Measurements from ENCODE around the gene UPF3A.
"Not testable (repeated sequence)": the region's sequence is repeated elsewhere in the genome, so short reads cannot be mapped to it uniquely, and the experiment has no call there.

UPF3A gene

GRCh38 chr13:114325729-114326128, 44.3 kb downstream of the UPF3A start:
- H3K4me1 ChIP-seq (ENCODE audit: control insufficient read depth, insufficient read depth, low read length) = peaks cover 2% of the 10 kb centered on the region
- H3K36me3 ChIP-seq (ENCODE audit: control insufficient read depth, insufficient read depth, low read length) = peaks cover 25% of the 10 kb centered on the region
- H3K9ac ChIP-seq (ENCODE audit: low read depth, low read length) = no peak overlapping the region
- no peaks in the 10 kb centered on the region for H3K27me3 ChIP-seq (ENCODE audit: control insufficient read depth, insufficient read depth, low read length)
- no peaks in the 10 kb centered on the region for H3K9me3 ChIP-seq (ENCODE audit: control insufficient read depth, insufficient read depth, low read length)
- no peak overlapping the region for H3K4me3 ChIP-seq (ENCODE audit: low read depth, low read length)

GRCh38 chr13:114328034-114328433, 46.6 kb downstream of the UPF3A start:
- no peaks in the 10 kb centered on the region for H3K27me3 ChIP-seq (ENCODE audit: control insufficient read depth, insufficient read depth, low read length)
- no peak overlapping the region for H3K4me3 ChIP-seq (ENCODE audit: low read depth, low read length)
- no peak overlapping the region for H3K9ac ChIP-seq (ENCODE audit: low read depth, low read length)
- peaks cover 17% of the 10 kb centered on the region for H3K36me3 ChIP-seq (ENCODE audit: control insufficient read depth, insufficient read depth, low read length)
- no peaks in the 10 kb centered on the region for H3K9me3 ChIP-seq (ENCODE audit: control insufficient read depth, insufficient read depth, low read length)
- H3K4me1 ChIP-seq (ENCODE audit: control insufficient read depth, insufficient read depth, low read length) = peaks cover 2% of the 10 kb centered on the region

GRCh38 chr13:114328595-114328994, 47.2 kb downstream of the UPF3A start:
- Histone ChIP-seq H3K4me1 (ENCODE audit: control insufficient read depth, insufficient read depth, low read length) (peaks cover 2% of the 10 kb centered on the region), H3K27me3 (ENCODE audit: control insufficient read depth, insufficient read depth, low read length) (no peaks in the 10 kb centered on the region), H3K9ac (ENCODE audit: low read depth, low read length) (no peak overlapping the region), H3K9me3 (ENCODE audit: control insufficient read depth, insufficient read depth, low read length) (no peaks in the 10 kb centered on the region), H3K36me3 (ENCODE audit: control insufficient read depth, insufficient read depth, low read length) (peaks cover 14% of the 10 kb centered on the region), H3K4me3 (ENCODE audit: low read depth, low read length) (no peak overlapping the region)

- Histone ChIP-seq H3K4me3 (ENCODE audit: low read depth, low read length) (no peak overlapping the region), H3K36me3 (ENCODE audit: control insufficient read depth, insufficient read depth, low read length) (peaks cover 3% of the 10 kb centered on the region), H3K9ac (ENCODE audit: low read depth, low read length) (no peak overlapping the region), H3K9me3 (ENCODE audit: control insufficient read depth, insufficient read depth, low read length) (no peaks in the 10 kb centered on the region), H3K27me3 (ENCODE audit: control insufficient read depth, insufficient read depth, low read length) (no peaks in the 10 kb centered on the region), H3K4me1 (ENCODE audit: control insufficient read depth, insufficient read depth, low read length) (peaks cover 4% of the 10 kb centered on the region)
These were observed 48.7 kb downstream of the UPF3A start for GRCh38 chr13:114330086-114330485.

GRCh38 chr13:114333881-114334280, 52.5 kb downstream of the UPF3A start:
- H3K4me1 ChIP-seq (ENCODE audit: control insufficient read depth, insufficient read depth, low read length) = not testable (repeated sequence)

GRCh38 chr13:114334305-114335053, 53.1 kb downstream of the UPF3A start:
- Histone ChIP-seq H3K27me3 (ENCODE audit: control insufficient read depth, insufficient read depth, low read length) (no peaks in the 10 kb centered on the region), H3K4me1 (ENCODE audit: control insufficient read depth, insufficient read depth, low read length) (peaks cover 2% of the 10 kb centered on the region), H3K9ac (ENCODE audit: low read depth, low read length) (no peak overlapping the region), H3K4me3 (ENCODE audit: low read depth, low read length) (no peak overlapping the region), H3K36me3 (ENCODE audit: control insufficient read depth, insufficient read depth, low read length) (no peaks in the 10 kb centered on the region), H3K9me3 (ENCODE audit: control insufficient read depth, insufficient read depth, low read length) (no peaks in the 10 kb centered on the region)

More at GRCh38 chr13:114333881-114334280, 52.5 kb downstream of the UPF3A start:
- H3K4me3 ChIP-seq (ENCODE audit: low read depth, low read length); H3K27me3 ChIP-seq (ENCODE audit: control insufficient read depth, insufficient read depth, low read length); H3K36me3 ChIP-seq (ENCODE audit: control insufficient read depth, insufficient read depth, low read length); H3K9ac ChIP-seq (ENCODE audit: low read depth, low read length); H3K9me3 ChIP-seq (ENCODE audit: control insufficient read depth, insufficient read depth, low read length): not testable (repeated sequence)

GRCh38 chr13:114336457-114336856, 55.1 kb downstream of the UPF3A start:
- not testable (repeated sequence) for H3K36me3 ChIP-seq (ENCODE audit: control insufficient read depth, insufficient read depth, low read length); H3K9ac ChIP-seq (ENCODE audit: low read depth, low read length); H3K27me3 ChIP-seq (ENCODE audit: control insufficient read depth, insufficient read depth, low read length); H3K9me3 ChIP-seq (ENCODE audit: control insufficient read depth, insufficient read depth, low read length); H3K4me3 ChIP-seq (ENCODE audit: low read depth, low read length); H3K4me1 ChIP-seq (ENCODE audit: control insufficient read depth, insufficient read depth, low read length)

GRCh38 chr13:114338959-114339358, 57.6 kb downstream of the UPF3A start:
- no peaks in the 10 kb centered on the region for H3K27me3 ChIP-seq (ENCODE audit: control insufficient read depth, insufficient read depth, low read length)
- no peaks in the 10 kb centered on the region for H3K4me1 ChIP-seq (ENCODE audit: control insufficient read depth, insufficient read depth, low read length)
- H3K36me3 ChIP-seq (ENCODE audit: control insufficient read depth, insufficient read depth, low read length) = no peaks in the 10 kb centered on the region
- H3K9ac ChIP-seq (ENCODE audit: low read depth, low read length) = no peak overlapping the region
- no peak overlapping the region for H3K4me3 ChIP-seq (ENCODE audit: low read depth, low read length)
- H3K9me3 ChIP-seq (ENCODE audit: control insufficient read depth, insufficient read depth, low read length) = no peaks in the 10 kb centered on the region

- Histone ChIP-seq H3K36me3 (ENCODE audit: control insufficient read depth, insufficient read depth, low read length) (no peaks in the 10 kb centered on the region), H3K9me3 (ENCODE audit: control insufficient read depth, insufficient read depth, low read length) (no peaks in the 10 kb centered on the region), H3K27me3 (ENCODE audit: control insufficient read depth, insufficient read depth, low read length) (no peaks in the 10 kb centered on the region), H3K4me3 (ENCODE audit: low read depth, low read length) (no peak overlapping the region), H3K4me1 (ENCODE audit: control insufficient read depth, insufficient read depth, low read length) (no peaks in the 10 kb centered on the region), H3K9ac (ENCODE audit: low read depth, low read length) (no peak overlapping the region)
These were observed 58.6 kb downstream of the UPF3A start for GRCh38 chr13:114339857-114340534.

- Histone ChIP-seq H3K27me3 (ENCODE audit: control insufficient read depth, insufficient read depth, low read length) (no peaks in the 10 kb centered on the region), H3K9ac (ENCODE audit: low read depth, low read length) (no peak overlapping the region), H3K4me3 (ENCODE audit: low read depth, low read length) (no peak overlapping the region), H3K9me3 (ENCODE audit: control insufficient read depth, insufficient read depth, low read length) (no peaks in the 10 kb centered on the region), H3K36me3 (ENCODE audit: control insufficient read depth, insufficient read depth, low read length) (no peaks in the 10 kb centered on the region), H3K4me1 (ENCODE audit: control insufficient read depth, insufficient read depth, low read length) (no peaks in the 10 kb centered on the region)
These were observed 59.8 kb downstream of the UPF3A start for GRCh38 chr13:114341003-114341777.

GRCh38 chr13:114347256-114347655, 65.9 kb downstream of the UPF3A start:
- H3K9me3 ChIP-seq (ENCODE audit: control insufficient read depth, insufficient read depth, low read length); H3K27me3 ChIP-seq (ENCODE audit: control insufficient read depth, insufficient read depth, low read length); H3K9ac ChIP-seq (ENCODE audit: low read depth, low read length); H3K4me1 ChIP-seq (ENCODE audit: control insufficient read depth, insufficient read depth, low read length); H3K4me3 ChIP-seq (ENCODE audit: low read depth, low read length); H3K36me3 ChIP-seq (ENCODE audit: control insufficient read depth, insufficient read depth, low read length): not testable (repeated sequence)

- not testable (repeated sequence) for H3K4me3 ChIP-seq (ENCODE audit: low read depth, low read length); H3K9ac ChIP-seq (ENCODE audit: low read depth, low read length); H3K4me1 ChIP-seq (ENCODE audit: control insufficient read depth, insufficient read depth, low read length); H3K9me3 ChIP-seq (ENCODE audit: control insufficient read depth, insufficient read depth, low read length); H3K27me3 ChIP-seq (ENCODE audit: control insufficient read depth, insufficient read depth, low read length); H3K36me3 ChIP-seq (ENCODE audit: control insufficient read depth, insufficient read depth, low read length)
These were observed 71.4 kb downstream of the UPF3A start for GRCh38 chr13:114352763-114353162.

Measured in iPS-15b (cell line).